OCI-LY7 (cell line): Measurements from ENCODE around the gene CEP112. TPM values are rescaled to one million over a fixed set of nuclear protein-coding genes. Genes with fewer than 3 reads are reported as not detected.
A peak's percentile ranks its signal among the peaks of the same experiment; 100 is the strongest.

Source experiments
- BruUV-seq: library from RNA; stranded (reverse); fragments of 400-500 nt; replicated peaks from 2 replicates; lab custom pipeline; 2021; lab: Mats Ljungman, UMichigan
- CTCF ChIA-PET: fragments of 300-600 bp; sonication (Branson Sonifier 250); formaldehyde crosslinking; loops from one replicate; lab custom pipeline; 2022; ENCODE audit warnings: antibody characterized with exemption; ENCODE audit not compliant: unreplicated experiment; lab: Charles Lee
- POLR2A ChIA-PET: fragments of 300-600 bp; sonication (Branson Sonifier 250); formaldehyde crosslinking; loops from one replicate; lab custom pipeline; 2022; ENCODE audit warnings: antibody characterized with exemption; lab: Charles Lee
- DNase-seq: peaks from one replicate; pipeline ENCODE4 v3.0.0-alpha.2; 2015; ENCODE audit warnings: low spot score
- H2AFZ ChIP-seq: fragments of 200-600 bp; sonication (generic), shearing (Covaris generic); 2 replicates; pipeline ENCODE4 v1.6.1; 2014; ENCODE audit warnings: mild to moderate bottlenecking, antibody characterized with exemption, low read length, moderate library complexity
- H3K27ac ChIP-seq: fragments of 200-600 bp; sonication (generic); 2 replicates; pipeline ENCODE4 v1.5.1; 2014; ENCODE audit warnings: mixed run types, low read depth, mild to moderate bottlenecking, moderate library complexity, low read length, inconsistent platforms; ENCODE audit not compliant: poor library complexity, severe bottlenecking
- H3K36me3 ChIP-seq: fragments of 200-600 bp; sonication (generic); 2 replicates; pipeline ENCODE4 v1.6.1; 2014; ENCODE audit warnings: mild to moderate bottlenecking, antibody characterized with exemption, low read length, moderate library complexity, mixed read lengths; ENCODE audit not compliant: insufficient read depth
- H3K4me1 ChIP-seq: fragments of 200-600 bp; sonication (generic); 2 replicates; pipeline ENCODE4 v1.5.1; 2014; ENCODE audit warnings: mild to moderate bottlenecking, low read length; ENCODE audit not compliant: insufficient read depth, poor library complexity, severe bottlenecking
- H3K4me2 ChIP-seq: fragments of 200-600 bp; sonication (generic); 2 replicates; pipeline ENCODE4 v1.6.1; 2014; ENCODE audit warnings: mild to moderate bottlenecking, low read length
- H3K4me3 ChIP-seq: fragments of 200-600 bp; sonication (generic); 2 replicates; pipeline ENCODE4 v1.5.1; 2014; ENCODE audit warnings: mild to moderate bottlenecking, low read depth, low read length; ENCODE audit not compliant: poor library complexity, severe bottlenecking
- H3K79me2 ChIP-seq: fragments of 200-600 bp; sonication (generic); 2 replicates; pipeline ENCODE4 v1.6.1; 2016; ENCODE audit warnings: low read depth, mild to moderate bottlenecking, low read length, moderate library complexity, mixed read lengths; ENCODE audit not compliant: insufficient read depth
- H3K9me2 ChIP-seq: fragments of 200-600 bp; sonication (generic); 2 replicates; pipeline ENCODE4 v1.6.1; 2016; ENCODE audit warnings: mild to moderate bottlenecking, low read length, mixed read lengths; ENCODE audit not compliant: insufficient read depth
- H3K9me3 ChIP-seq: fragments of 200-600 bp; sonication (generic); 2 replicates; pipeline ENCODE4 v1.6.1; 2014; ENCODE audit warnings: mild to moderate bottlenecking, mixed run types, low read length, mixed read lengths
- H4K20me1 ChIP-seq: fragments of 200-600 bp; sonication (generic); 2 replicates; pipeline ENCODE4 v1.6.1; 2014; ENCODE audit warnings: mild to moderate bottlenecking, antibody characterized with exemption, low read length, moderate library complexity, mixed read lengths; ENCODE audit not compliant: insufficient read depth
- EZH2phosphoT487 ChIP-seq: fragments of 200-600 bp; sonication (generic); IDR thresholded peaks from 2 replicates; pipeline ENCODE4 v1.6.1; 2018; ENCODE audit warnings: low read depth, borderline replicate concordance, mild to moderate bottlenecking, mixed run types, antibody characterized with exemption, low read length, moderate library complexity, mixed read lengths
- intact Hi-C: fragments of 100-400 bp; cut with micrococcal nuclease; formaldehyde crosslinking; loops from one replicate; pipeline ENCODE4 v1.10.0; 2022; ENCODE audit not compliant: unreplicated experiment
- total RNA-seq, 2 experiments: library from RNA; depleted of rRNA in 1 of 2; stranded (reverse); fragments of >200 nt in 1 of 2; shearing (Covaris generic) in 1 of 2; gene quantifications; 2 replicates each; pipeline ENCODE4 v1.2.3, GENCODE V29; 2014 to 2022
- TF ChIP-seq, protein P1 (sequence below): fragments of 200-600 bp; sonication (generic); conservative IDR thresholded peaks from 2 replicates; pipeline ENCODE4 v1.5.1; 2014; ENCODE audit warnings: mild to moderate bottlenecking, antibody characterized with exemption, low read length, moderate library complexity, mixed read lengths

CEP112 gene
- total RNA-seq, 2 experiments from 2014 or later, result 2.7 to 6.9 TPM

DNA sequence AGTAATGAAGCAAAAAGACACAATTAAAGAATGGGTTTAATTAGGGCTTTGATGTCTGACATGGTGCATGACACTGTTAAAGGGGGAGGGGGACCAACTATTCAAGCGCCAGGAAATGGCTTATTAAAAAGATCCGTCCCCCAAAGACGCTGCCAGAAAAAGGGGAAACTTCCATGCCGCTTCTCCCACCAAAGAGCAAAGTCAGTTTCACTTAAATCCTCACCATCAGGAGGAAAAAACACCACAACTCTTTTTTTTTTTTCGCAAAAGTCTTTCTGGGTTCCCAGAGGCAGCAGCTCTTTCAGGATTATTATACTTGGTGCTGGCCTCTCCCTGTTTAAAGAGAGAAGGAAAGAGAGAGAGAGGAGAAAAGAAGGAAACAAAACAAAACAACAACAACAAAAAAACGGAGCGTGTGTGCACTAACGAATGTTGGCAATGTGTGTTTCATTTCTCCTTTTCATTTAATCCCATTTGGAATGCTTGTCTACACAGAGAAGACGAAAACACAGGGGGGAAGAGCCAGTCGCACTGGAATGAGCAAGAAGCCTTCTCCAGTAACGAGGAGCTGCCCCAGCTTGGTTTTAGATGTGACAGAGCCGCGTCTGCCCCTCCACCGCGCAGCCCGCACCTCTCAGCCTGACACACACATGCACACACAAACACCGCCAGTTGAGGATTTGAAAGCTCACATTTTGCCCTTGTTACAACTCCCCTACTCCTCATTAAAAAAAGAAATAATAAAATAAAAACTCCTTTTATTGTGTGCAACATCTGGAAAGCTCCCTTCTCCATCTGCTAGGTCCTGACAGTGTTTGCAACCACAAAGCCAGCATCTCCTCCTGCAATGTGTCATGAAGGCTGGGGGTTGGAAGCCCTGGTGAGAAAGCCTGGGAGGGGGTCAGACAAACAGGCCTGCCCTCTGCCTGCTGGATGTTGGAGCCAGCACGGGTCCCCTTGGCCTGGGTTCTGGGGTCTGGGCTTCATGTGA, 597.8 kb downstream of the CEP112 start:
- no peaks in the 10 kb centered on the region for H3K9me3 ChIP-seq
- H2AFZ ChIP-seq, result 0 out of 2 replicates have a peak overlapping the region, but pooled peaks have one; percentile 24
- CTCF ChIA-PET, result no interaction called here
- H3K27ac ChIP-seq, result no peak overlapping the region
- H4K20me1 ChIP-seq, result no peaks in the 10 kb centered on the region
- DNase-seq, result no peak
- BruUV-seq, result no TSS peak
- H3K36me3 ChIP-seq, result no peaks in the 10 kb centered on the region
- H3K9me2 ChIP-seq, result no peaks in the 10 kb centered on the region
- H3K4me3 ChIP-seq, result no peak overlapping the region
- intact Hi-C loops, result no loop called here
- H3K79me2 ChIP-seq, result no peaks in the 10 kb centered on the region
- H3K4me2 ChIP-seq, result 0 out of 2 replicates have a peak overlapping the region, but pooled peaks have one; percentile 8
- H3K4me1 ChIP-seq, result no peaks in the 10 kb centered on the region
- POLR2A ChIA-PET, result no interaction called here
- TF ChIP-seq, protein P1, sequence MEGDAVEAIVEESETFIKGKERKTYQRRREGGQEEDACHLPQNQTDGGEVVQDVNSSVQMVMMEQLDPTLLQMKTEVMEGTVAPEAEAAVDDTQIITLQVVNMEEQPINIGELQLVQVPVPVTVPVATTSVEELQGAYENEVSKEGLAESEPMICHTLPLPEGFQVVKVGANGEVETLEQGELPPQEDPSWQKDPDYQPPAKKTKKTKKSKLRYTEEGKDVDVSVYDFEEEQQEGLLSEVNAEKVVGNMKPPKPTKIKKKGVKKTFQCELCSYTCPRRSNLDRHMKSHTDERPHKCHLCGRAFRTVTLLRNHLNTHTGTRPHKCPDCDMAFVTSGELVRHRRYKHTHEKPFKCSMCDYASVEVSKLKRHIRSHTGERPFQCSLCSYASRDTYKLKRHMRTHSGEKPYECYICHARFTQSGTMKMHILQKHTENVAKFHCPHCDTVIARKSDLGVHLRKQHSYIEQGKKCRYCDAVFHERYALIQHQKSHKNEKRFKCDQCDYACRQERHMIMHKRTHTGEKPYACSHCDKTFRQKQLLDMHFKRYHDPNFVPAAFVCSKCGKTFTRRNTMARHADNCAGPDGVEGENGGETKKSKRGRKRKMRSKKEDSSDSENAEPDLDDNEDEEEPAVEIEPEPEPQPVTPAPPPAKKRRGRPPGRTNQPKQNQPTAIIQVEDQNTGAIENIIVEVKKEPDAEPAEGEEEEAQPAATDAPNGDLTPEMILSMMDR, result no peak
- TF ChIP-seq EZH2phosphoT487, result no peak

- Histone ChIP-seq H3K27ac (no peak overlapping the region), H3K79me2 (no peaks in the 10 kb centered on the region), H4K20me1 (no peaks in the 10 kb centered on the region), H3K4me3 (no peak overlapping the region), H3K9me2 (no peaks in the 10 kb centered on the region), H2AFZ (no peak overlapping the region), H3K36me3 (no peaks in the 10 kb centered on the region), H3K4me2 (0 out of 2 replicates have a peak overlapping the region, but pooled peaks have one; percentile 8), H3K4me1 (no peaks in the 10 kb centered on the region), H3K9me3 (no peaks in the 10 kb centered on the region)
- intact Hi-C loops, result no loop called here
- POLR2A ChIA-PET, result no interaction called here
- TF ChIP-seq, protein P1, result no peak
- no peak for TF ChIP-seq EZH2phosphoT487
- DNase-seq, result no peak
- CTCF ChIA-PET, result no interaction called here
- BruUV-seq, result no TSS peak
These were observed 598.7 kb downstream of the CEP112 start for GRCh38 chr17:65593092-65593854.
